Coronary artery (tissue), 2 donors: ENCODE data around the gene CLCNKA.
"Not testable (repeated sequence)": the region's sequence is repeated elsewhere in the genome, so short reads cannot be mapped to it uniquely, and the experiment has no call there.

ENCODE experiments used
- DNase-seq: peaks from one replicate; pipeline ENCODE4 v3.0.0-alpha.2; 2017; ENCODE audit warnings: low spot score
- H3K27ac ChIP-seq, 2 donors: fragments of 200-600 bp; sonication (generic); one replicate each; pipeline ENCODE4 v1.5.1; 2016 to 2019
- H3K4me3 ChIP-seq: fragments of 200-600 bp; sonication (generic); 2 replicates; pipeline ENCODE4 v1.5.1; 2016; ENCODE audit warnings: mild to moderate bottlenecking, moderate library complexity
- CTCF ChIP-seq: fragments of 200-600 bp; sonication (generic); IDR thresholded peaks from one replicate; pipeline ENCODE4 v1.5.1; 2019; ENCODE audit warnings: antibody characterized with exemption

Gene CLCNKA

GRCh38 chr1:16038620-16038912 is 16.7 kb downstream of the CLCNKA start:
- DNase-seq = no peak
- Histone ChIP-seq H3K27ac (no peak overlapping the region), H3K4me3 (no peak overlapping the region)
- TF ChIP-seq CTCF = no peak

GRCh38 chr1:16039871-16040270 is 18.0 kb downstream of the CLCNKA start:
- not testable (repeated sequence) for DNase-seq, H3K4me3 ChIP-seq, H3K27ac ChIP-seq

GRCh38 chr1:16041200-16041599 is 19.4 kb downstream of the CLCNKA start:
- no peak for DNase-seq
- no peak for TF ChIP-seq CTCF
- Histone ChIP-seq H3K4me3 (no peak overlapping the region), H3K27ac (no peak overlapping the region)

GRCh38 chr1:16042096-16042495 is 20.3 kb downstream of the CLCNKA start:
- DNase-seq = no peak
- H3K27ac ChIP-seq = no peak overlapping the region
- H3K4me3 ChIP-seq = no peak overlapping the region
- TF ChIP-seq CTCF = no peak

GRCh38 chr1:16042654-16043053 is 20.8 kb downstream of the CLCNKA start:
- H3K4me3 ChIP-seq, DNase-seq, H3K27ac ChIP-seq: not testable (repeated sequence)

GRCh38 chr1:16043521-16043920 is 21.7 kb downstream of the CLCNKA start, which contains the start of gene CLCNKB:
Gene CLCNKB, plus strand, starts transcription at chr1:16043782. Its CDS starts 711 bp downstream, at chr1:16044493.
- Histone ChIP-seq H3K27ac (no peak within 1 kb of the TSS), H3K4me3 (no peak within 1 kb of the TSS)
- no peak for DNase-seq
- no peak for TF ChIP-seq CTCF

GRCh38 chr1:16043950-16044349 is 22.1 kb downstream of the CLCNKA start:
- no peak for TF ChIP-seq CTCF
- H3K4me3 ChIP-seq = no peak overlapping the region

GRCh38 chr1:16046842-16047241 is 25.0 kb downstream of the CLCNKA start:
- TF ChIP-seq CTCF = no peak
- H3K27ac ChIP-seq = no peak overlapping the region
- DNase-seq = no peak

More at GRCh38 chr1:16043950-16044349, 22.1 kb downstream of the CLCNKA start:
- DNase-seq = no peak
- no peak overlapping the region for H3K27ac ChIP-seq

More at GRCh38 chr1:16046842-16047241, 25.0 kb downstream of the CLCNKA start:
- H3K4me3 ChIP-seq = no peak overlapping the region
